Left hindlimb (tissue), 1 donor: ENCODE measurements around the gene THUMPD2.

Experiments
- DNase-seq: peaks from one replicate; pipeline ENCODE4 v3.0.0-alpha.2; 2018

THUMPD2 gene

DNA sequence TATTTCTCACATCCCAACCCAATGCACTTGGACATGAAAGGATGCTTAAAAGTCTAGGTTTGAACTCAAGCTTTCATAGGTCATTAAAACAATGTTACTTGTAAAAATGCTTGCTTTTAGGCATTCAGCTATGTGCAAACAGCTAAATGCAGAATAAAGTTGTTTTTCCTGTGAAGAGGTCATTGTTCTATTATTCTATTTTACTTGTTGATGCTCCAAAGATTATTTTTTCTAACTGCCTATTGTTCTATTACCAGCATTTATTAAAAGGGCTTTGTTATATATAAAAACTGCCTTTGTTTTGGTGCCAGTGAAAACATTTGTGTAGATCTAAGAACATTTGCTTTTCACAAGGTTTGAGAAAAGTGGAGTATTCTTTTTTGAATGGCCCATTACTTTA lies 64.0 kb downstream of the THUMPD2 start:
- no peak for DNase-seq

DNA sequence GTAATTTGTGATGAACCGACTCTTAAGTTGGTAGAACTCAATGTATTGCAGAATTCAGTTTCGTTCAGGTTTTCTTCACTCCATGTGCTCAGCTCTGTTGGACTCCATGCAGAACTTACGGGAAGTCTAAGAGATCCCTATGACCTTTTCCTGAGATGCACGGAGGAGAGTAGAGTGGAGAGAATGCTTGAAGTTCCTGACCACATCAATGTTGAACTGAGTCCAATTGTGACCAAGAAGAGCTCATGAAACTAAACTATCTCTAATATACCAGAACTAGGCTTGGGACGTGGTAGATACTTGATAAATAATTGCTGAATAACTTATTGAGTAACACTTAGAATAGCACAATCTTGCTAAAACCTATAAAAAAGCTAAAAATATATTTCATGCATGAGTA lies 66.1 kb downstream of the THUMPD2 start:
- DNase-seq, result no peak

- no peak for DNase-seq
Measured at GRCh38 chr2:39710807-39711206, 68.3 kb downstream of the THUMPD2 start.

- DNase-seq, result no peak
Measured at GRCh38 chr2:39708003-39708402, 71.1 kb downstream of the THUMPD2 start.

GRCh38 chr2:39706945-39707344 lies 72.1 kb downstream of the THUMPD2 start:
- DNase-seq, result no peak

- DNase-seq, result no peak
Measured at GRCh38 chr2:39706312-39706711, 72.7 kb downstream of the THUMPD2 start.

- no peak for DNase-seq
Measured at GRCh38 chr2:39705638-39706037, 73.4 kb downstream of the THUMPD2 start.

- DNase-seq, result no peak
Measured at GRCh38 chr2:39704540-39704939, 74.5 kb downstream of the THUMPD2 start.

DNA sequence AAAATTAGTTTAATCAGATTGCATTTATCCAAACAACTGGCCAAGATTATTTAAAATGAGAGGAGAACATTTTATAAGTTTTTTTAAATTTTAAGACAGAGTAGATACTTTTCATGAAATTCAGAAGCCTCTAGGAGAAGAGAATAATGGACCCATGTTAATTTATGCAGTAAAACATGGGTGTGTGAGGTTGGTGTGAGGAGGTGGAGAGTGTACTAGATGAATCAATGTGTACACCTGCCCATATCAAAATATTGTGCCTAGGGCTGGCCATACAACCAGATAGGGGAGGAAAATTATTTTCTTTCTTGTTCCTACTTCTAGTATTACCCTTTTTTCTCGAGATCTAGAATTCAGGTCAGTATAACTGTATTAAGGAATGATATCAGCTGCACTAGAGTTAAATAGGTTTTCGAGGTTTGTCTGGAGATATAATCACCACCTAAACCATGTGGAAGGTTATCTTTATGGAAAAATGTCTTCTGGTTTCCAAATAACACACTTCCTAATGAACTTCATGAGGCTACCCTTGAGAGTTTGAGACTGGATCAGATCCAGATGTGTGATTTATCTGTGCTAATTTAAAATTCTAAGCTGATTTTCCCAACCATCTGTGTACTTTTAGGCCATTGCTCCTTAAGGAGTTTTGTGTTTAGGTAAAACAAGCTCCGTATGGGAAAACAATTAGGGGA lies 75.7 kb downstream of the THUMPD2 start:
- no peak for DNase-seq

DNA sequence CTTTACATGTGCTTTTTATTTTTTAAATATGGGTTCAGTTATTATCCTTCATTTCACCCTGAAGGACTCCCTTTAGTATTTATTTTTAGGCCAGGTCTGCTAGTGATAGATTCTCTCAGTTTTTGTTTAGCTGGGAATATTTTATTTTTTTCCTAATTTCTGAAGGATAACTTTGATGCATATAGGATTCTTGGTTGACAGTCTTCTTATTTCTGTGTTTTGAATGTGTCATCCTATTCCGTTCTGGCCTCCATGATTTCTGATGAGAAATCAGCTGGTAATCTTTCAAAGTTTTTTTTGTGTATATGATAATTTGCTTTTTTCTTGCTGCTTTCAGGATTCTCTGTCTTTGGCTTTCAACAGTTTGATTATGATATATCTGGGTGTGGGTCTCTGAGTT lies 77.9 kb downstream of the THUMPD2 start:
- no peak for DNase-seq

- DNase-seq, result peak; percentile 71
Measured at GRCh38 chr2:39697454-39697853, 81.6 kb downstream of the THUMPD2 start.

- DNase-seq, result no peak
Measured at GRCh38 chr2:39696838-39697237, 82.2 kb downstream of the THUMPD2 start.

DNA sequence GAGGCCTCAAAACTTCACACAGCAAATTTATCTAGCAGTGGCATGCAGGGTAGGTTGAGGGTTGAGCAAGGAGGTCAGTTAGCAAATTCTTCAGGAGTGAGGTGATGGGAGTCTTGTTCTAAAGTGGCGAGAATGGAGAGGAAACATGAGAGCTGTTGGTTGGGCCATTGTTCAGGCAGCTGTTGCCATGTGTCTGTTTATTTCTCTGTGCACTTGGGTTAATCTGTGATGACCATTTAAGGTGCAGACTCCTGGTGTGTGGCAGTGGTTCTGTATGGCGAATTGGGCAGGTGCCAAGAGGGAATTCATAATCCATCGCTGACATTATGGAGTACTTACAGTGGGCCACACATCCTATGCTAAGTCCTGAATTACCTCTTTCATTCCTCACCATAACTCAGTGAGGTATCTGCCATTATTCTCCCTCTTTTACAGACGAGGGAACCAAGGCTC lies 82.9 kb downstream of the THUMPD2 start:
- peak; percentile 34 for DNase-seq

DNA sequence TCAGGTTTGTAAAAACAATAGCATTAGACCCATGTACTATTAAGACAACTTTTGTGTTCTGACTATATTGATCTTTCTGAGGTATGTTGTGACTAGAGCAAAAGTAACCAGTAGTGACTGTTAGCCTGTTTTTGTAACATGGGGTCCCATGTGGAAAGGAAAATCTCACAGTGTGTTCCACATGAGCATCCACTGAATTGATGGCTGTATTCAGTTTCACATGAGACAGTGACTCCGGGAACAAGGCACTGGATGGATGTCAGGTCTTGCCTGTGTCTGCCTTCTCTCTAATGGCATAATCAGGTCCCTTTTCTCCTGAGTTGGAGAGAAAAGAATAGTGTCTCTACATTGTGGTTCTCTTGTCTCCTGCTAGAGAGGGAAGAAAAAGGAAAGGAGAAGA lies 85.8 kb downstream of the THUMPD2 start:
- no peak for DNase-seq

DNA sequence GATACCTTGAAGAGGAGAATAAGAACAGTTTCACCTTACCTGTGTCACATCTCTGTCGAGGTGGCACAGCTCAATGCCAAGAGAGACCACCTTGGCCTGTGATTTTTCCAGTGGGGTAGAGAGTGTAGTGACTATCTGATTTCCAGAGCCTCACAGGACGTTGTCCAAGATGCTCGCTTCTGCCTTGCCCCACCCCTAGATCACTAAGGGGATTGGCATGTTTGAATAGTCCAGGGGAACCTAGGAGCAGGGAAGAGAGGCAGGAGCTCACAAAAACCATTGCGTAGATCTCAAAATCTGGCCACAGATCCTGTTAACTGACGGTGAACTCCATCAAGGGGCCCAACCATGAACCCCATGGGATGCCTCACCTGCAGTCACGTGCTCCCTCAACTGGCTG lies 89.2 kb downstream of the THUMPD2 start:
- no peak for DNase-seq

- no peak for DNase-seq
Measured at GRCh38 chr2:39689272-39689841, 89.7 kb downstream of the THUMPD2 start.

- no peak for DNase-seq
Measured at GRCh38 chr2:39688181-39688580, 90.9 kb downstream of the THUMPD2 start.

GRCh38 chr2:39686456-39686855 lies 92.6 kb downstream of the THUMPD2 start:
- no peak for DNase-seq
